ENCODE results near the gene PARN. TPM values are rescaled to one million over a fixed set of nuclear protein-coding genes. Genes with fewer than 3 reads are reported as not detected.

The PARN gene
- total RNA-seq (2021) (37.7 to 39.4 TPM (median 38.5 TPM) in 3 replicates), Bru-seq, nascent RNA (percentile 72 among the genes with signal in this experiment)
- long read RNA-seq, experiment 1, transcript PARN-203 (24 exons, 3,078 nt), result major isoform, 175 of 261 reads
- long read RNA-seq, experiment 1, transcript PARN-201 (24 exons, 2,100 nt), result minor isoform, 7 of 261 reads
- long read RNA-seq, experiment 1, partial matches to known transcripts, result 18 of 261 reads
- long read RNA-seq, experiment 1, other reads (novel, unspliced or antisense), result 61 of 261 reads
- long read RNA-seq, experiment 2, partial matches to known transcripts, result 15 of 54 reads
- long read RNA-seq, experiment 2, other reads (novel, unspliced or antisense), result 39 of 54 reads
- long read RNA-seq, experiment 3, transcript PARN-203 (24 exons, 3,078 nt), result major isoform, 9 of 23 reads
- long read RNA-seq, experiment 3, partial matches to known transcripts, result 3 of 23 reads
- long read RNA-seq, experiment 3, other reads (novel, unspliced or antisense), result 11 of 23 reads

- Mint-ChIP-seq H3K4me1 (peaks cover 24% of the 10 kb centered on the region), H3K27ac (peak within 1 kb of the TSS; percentile 99), H3K27me3 (ENCODE audit: low read depth) (no peaks in the 10 kb centered on the region), H3K4me3 (peak within 1 kb of the TSS; percentile 95), H3K36me3 (peaks cover 31% of the 10 kb centered on the region), H3K9me3 (no peaks in the 10 kb centered on the region)
- DNase-seq (ENCODE audit: low spot score) (peak; percentile 98), ATAC-seq (peak; percentile 60)
- peak; percentile 71; the same call in 1 of the 2 replicates for TF ChIP-seq CREM (CRISPR knock-in tag; IDR thresholded peaks at IDR 0.05)
- TF ChIP-seq NR2C2 (CRISPR knock-in tag; IDR thresholded peaks at IDR 0.05), result 0 out of 2 replicates have a peak, but pooled peaks have one; percentile 22
- no peak for TF ChIP-seq HMGA2 (CRISPR knock-in tag; IDR thresholded peaks at IDR 0.05)
- no peak for TF ChIP-seq CREB1 (CRISPR knock-in tag; IDR thresholded peaks at IDR 0.05)
- TF ChIP-seq IRF1 (CRISPR knock-in tag; IDR thresholded peaks at IDR 0.05), result peak; percentile 53; the same call in 1 of the 2 replicates
- peak; percentile 94 for TF ChIP-seq ZBTB21 (CRISPR knock-in tag; IDR thresholded peaks at IDR 0.05; ENCODE audit: borderline replicate concordance)
- peak; percentile 97 for TF ChIP-seq GABPB1 (CRISPR knock-in tag; IDR thresholded peaks at IDR 0.05)
- TF ChIP-seq ESRRA (CRISPR knock-in tag; IDR thresholded peaks at IDR 0.05; ENCODE audit: borderline replicate concordance), result 0 out of 2 replicates have a peak, but pooled peaks have one; percentile 42
- TF ChIP-seq E2F1 (CRISPR knock-in tag; IDR thresholded peaks at IDR 0.05), result peak; percentile 77; the same call in 1 of the 2 replicates
- no peak; the same call in 1 of the 2 replicates for TF ChIP-seq ELF4 (CRISPR knock-in tag; IDR thresholded peaks at IDR 0.05; ENCODE audit: low read depth)
- TF ChIP-seq MAX (CRISPR knock-in tag; IDR thresholded peaks at IDR 0.05), result peak; percentile 62; the same call in 1 of the 2 replicates
- TF ChIP-seq KAT7 (CRISPR knock-in tag; IDR thresholded peaks at IDR 0.05; ENCODE audit: borderline replicate concordance), result peak; percentile 68; the same call in 1 of the 2 replicates
- peak; percentile 75; the same call in 1 of the 2 replicates for TF ChIP-seq ZNF416 (CRISPR knock-in tag; IDR thresholded peaks at IDR 0.05)
- TF ChIP-seq MLX (CRISPR knock-in tag; IDR thresholded peaks at IDR 0.05), result no peak
- TF ChIP-seq HMGXB4 (CRISPR knock-in tag; IDR thresholded peaks at IDR 0.05), result peak; percentile 72
- peak; percentile 7; the same call in 1 of the 2 replicates for TF ChIP-seq JUN (CRISPR knock-in tag; IDR thresholded peaks at IDR 0.05)
- TF ChIP-seq NFATC4 (CRISPR knock-in tag; IDR thresholded peaks at IDR 0.05), result peak; percentile 61; the same call in 1 of the 2 replicates
- TF ChIP-seq FOXK1 (CRISPR knock-in tag; IDR thresholded peaks at IDR 0.05), result peak; percentile 97
- peak; percentile 70; the same call in 1 of the 2 replicates for TF ChIP-seq E2F5 (CRISPR knock-in tag; IDR thresholded peaks at IDR 0.05)
- no peak for TF ChIP-seq EMX1 (CRISPR knock-in tag; IDR thresholded peaks at IDR 0.05)
- peak; percentile 33; the same call in 1 of the 2 replicates for TF ChIP-seq FOXP1 (CRISPR knock-in tag; IDR thresholded peaks at IDR 0.05; ENCODE audit: borderline replicate concordance)
- peak; percentile 80; the same call in 1 of the 2 replicates for TF ChIP-seq CBFB (CRISPR knock-in tag; IDR thresholded peaks at IDR 0.05; ENCODE audit: low read depth)
- peak; percentile 83 for TF ChIP-seq SP1 (CRISPR knock-in tag; conservative IDR thresholded peaks at IDR 0.05)
- peak; percentile 82; the same call in 1 of the 2 replicates for TF ChIP-seq ARID4B (CRISPR knock-in tag; IDR thresholded peaks at IDR 0.05; ENCODE audit: borderline replicate concordance)
- peak; percentile 83; the same call in 1 of the 2 replicates for TF ChIP-seq ETV6 (CRISPR knock-in tag; IDR thresholded peaks at IDR 0.05)
- POLR2A ChIA-PET, result interaction anchor here (0.6 to 1.5 kb wide), 4 partner anchors 11 to 755 kb away, joined by 3 to 11 read pairs (median 5); no protein-coding TSS in a partner anchor
- CTCF ChIA-PET, result interaction anchor here (0.6 to 1.1 kb wide), 3 partner anchors 13 to 710 kb away, joined by 3 read pairs; partner anchors contain the start of gene ERCC4
Measured at GRCh38 chr16:14629919-14630619, at the start of gene PARN. Gene PARN (minus strand): TSS chr16:14630260. CDS start chr16:14630125, 135 bp downstream.

Measured in WTC11 (cell line).